T-helper 17 cell (primary cell): ENCODE results near the gene GREM1. TPM values are rescaled to one million over a fixed set of nuclear protein-coding genes. Genes with fewer than 3 reads are reported as not detected.

ENCODE experiments used
- ATAC-seq: fragments of 150-1000 bp; cut with Tn5 transposase; 2 replicates; pipeline ENCODE4 v1.10.0; 2021; ENCODE audit warnings: mild to moderate bottlenecking, moderate library complexity
- DNase-seq, 3 donors: peaks; one replicate each; pipeline versions ENCODE4 v3.0.0 to v3.0.0-alpha.2; 2020 to 2021
- H3K9me3 ChIP-seq: one replicate; pipeline ENCODE4 v1.7.0; 2013; ENCODE audit warnings: low read length, mild to moderate bottlenecking; ENCODE audit not compliant: control insufficient read depth, poor library complexity, severe bottlenecking
- H3K27ac Mint-ChIP-seq: one replicate; pipeline ENCODE4 v1.8.0; 2022; ENCODE audit warnings: mild to moderate bottlenecking, moderate library complexity, mixed read lengths
- H3K27me3 Mint-ChIP-seq: one replicate; pipeline ENCODE4 v1.8.0; 2022; ENCODE audit warnings: mixed read lengths
- H3K36me3 Mint-ChIP-seq: one replicate; pipeline ENCODE4 v1.8.0; 2022; ENCODE audit warnings: low read depth, mixed read lengths
- H3K4me1 Mint-ChIP-seq: one replicate; pipeline ENCODE4 v1.8.0; 2022; ENCODE audit warnings: mild to moderate bottlenecking, mixed read lengths
- H3K4me3 Mint-ChIP-seq: one replicate; pipeline ENCODE4 v1.8.0; 2022; ENCODE audit warnings: mild to moderate bottlenecking, moderate library complexity, mixed read lengths
- total RNA-seq, 4 donors: library from RNA in 2 of 4; stranded (reverse) in 2 of 4; gene quantifications; one replicate each; pipeline ENCODE4 v1.2.3 and lab custom pipeline; 2022 to 2026

The GREM1 gene
- total RNA-seq, 2 donors from 2014 or later: not detected

GRCh38 chr15:32683906-32684584 is 33.8 kb upstream of the GREM1 start:
- H3K4me1 Mint-ChIP-seq: peaks cover 2% of the 10 kb centered on the region
- H3K36me3 Mint-ChIP-seq: no peaks in the 10 kb centered on the region
- no peaks in the 10 kb centered on the region for H3K9me3 ChIP-seq
- no peak overlapping the region for H3K27ac Mint-ChIP-seq
- ATAC-seq (no peak), DNase-seq (no peak)
- no peaks in the 10 kb centered on the region for H3K27me3 Mint-ChIP-seq
- no peak overlapping the region for H3K4me3 Mint-ChIP-seq

- Mint-ChIP-seq H3K27ac (no peak overlapping the region), H3K4me1 (peaks cover 2% of the 10 kb centered on the region), H3K36me3 (no peaks in the 10 kb centered on the region), H3K27me3 (no peaks in the 10 kb centered on the region), H3K4me3 (no peak overlapping the region)
- no peak for ATAC-seq
- H3K9me3 ChIP-seq: no peaks in the 10 kb centered on the region
- no peak for DNase-seq
Measured at GRCh38 chr15:32685576-32685975, 32.2 kb upstream of the GREM1 start.

- DNase-seq: no peak
Measured at GRCh38 chr15:32687556-32687955, 30.2 kb upstream of the GREM1 start.

GRCh38 chr15:32688151-32688639 is 29.6 kb upstream of the GREM1 start:
- H3K27ac Mint-ChIP-seq: no peak overlapping the region
- no peak for DNase-seq
- no peak for ATAC-seq
- H3K4me1 Mint-ChIP-seq: peaks cover 2% of the 10 kb centered on the region
- H3K4me3 Mint-ChIP-seq: no peak overlapping the region
- peaks cover 8% of the 10 kb centered on the region for H3K27me3 Mint-ChIP-seq
- H3K9me3 ChIP-seq: no peaks in the 10 kb centered on the region
- H3K36me3 Mint-ChIP-seq: no peaks in the 10 kb centered on the region

More at GRCh38 chr15:32687556-32687955, 30.2 kb upstream of the GREM1 start:
- no peak overlapping the region for H3K4me3 Mint-ChIP-seq
- no peaks in the 10 kb centered on the region for H3K36me3 Mint-ChIP-seq
- no peak for ATAC-seq
- H3K27me3 Mint-ChIP-seq: peaks cover 8% of the 10 kb centered on the region
- H3K4me1 Mint-ChIP-seq: peaks cover 2% of the 10 kb centered on the region
- no peaks in the 10 kb centered on the region for H3K9me3 ChIP-seq
- no peak overlapping the region for H3K27ac Mint-ChIP-seq

- H3K4me3 Mint-ChIP-seq: no peak overlapping the region
- peaks cover 8% of the 10 kb centered on the region for H3K27me3 Mint-ChIP-seq
- H3K36me3 Mint-ChIP-seq: no peaks in the 10 kb centered on the region
- no peak overlapping the region for H3K27ac Mint-ChIP-seq
- no peak for DNase-seq
- no peaks in the 10 kb centered on the region for H3K4me1 Mint-ChIP-seq
- ATAC-seq: no peak
- no peaks in the 10 kb centered on the region for H3K9me3 ChIP-seq
Measured at GRCh38 chr15:32690941-32691688, 26.7 kb upstream of the GREM1 start.

- DNase-seq (no peak), ATAC-seq (no peak)
- no peak overlapping the region for H3K4me3 Mint-ChIP-seq
- H3K27me3 Mint-ChIP-seq: peaks cover 8% of the 10 kb centered on the region
- no peaks in the 10 kb centered on the region for H3K4me1 Mint-ChIP-seq
- H3K27ac Mint-ChIP-seq: no peak overlapping the region
- no peaks in the 10 kb centered on the region for H3K9me3 ChIP-seq
- H3K36me3 Mint-ChIP-seq: no peaks in the 10 kb centered on the region
Measured at GRCh38 chr15:32691689-32692038, 26.1 kb upstream of the GREM1 start.

GRCh38 chr15:32692286-32692685 is 25.5 kb upstream of the GREM1 start:
- H3K4me3 Mint-ChIP-seq: no peak overlapping the region
- no peaks in the 10 kb centered on the region for H3K4me1 Mint-ChIP-seq
- no peak overlapping the region for H3K27ac Mint-ChIP-seq
- ATAC-seq: no peak
- no peaks in the 10 kb centered on the region for H3K9me3 ChIP-seq
- no peaks in the 10 kb centered on the region for H3K36me3 Mint-ChIP-seq
- H3K27me3 Mint-ChIP-seq: peaks cover 8% of the 10 kb centered on the region
- DNase-seq: no peak

- no peak for DNase-seq
- H3K4me3 Mint-ChIP-seq: no peak overlapping the region
- peaks cover 17% of the 10 kb centered on the region for H3K27me3 Mint-ChIP-seq
- H3K27ac Mint-ChIP-seq: no peak overlapping the region
- no peaks in the 10 kb centered on the region for H3K4me1 Mint-ChIP-seq
- H3K36me3 Mint-ChIP-seq: no peaks in the 10 kb centered on the region
- no peaks in the 10 kb centered on the region for H3K9me3 ChIP-seq
- ATAC-seq: no peak
Measured at GRCh38 chr15:32694222-32694983, 23.4 kb upstream of the GREM1 start.

GRCh38 chr15:32698773-32699390 is 18.9 kb upstream of the GREM1 start:
- no peak overlapping the region for H3K4me3 Mint-ChIP-seq
- DNase-seq (no peak), ATAC-seq (no peak)
- no peak overlapping the region for H3K27ac Mint-ChIP-seq
- H3K27me3 Mint-ChIP-seq: peaks cover 42% of the 10 kb centered on the region
- H3K4me1 Mint-ChIP-seq: no peaks in the 10 kb centered on the region
- H3K9me3 ChIP-seq: no peaks in the 10 kb centered on the region
- H3K36me3 Mint-ChIP-seq: no peaks in the 10 kb centered on the region

GRCh38 chr15:32700501-32701150 is 17.2 kb upstream of the GREM1 start:
- no peaks in the 10 kb centered on the region for H3K36me3 Mint-ChIP-seq
- H3K4me1 Mint-ChIP-seq: no peaks in the 10 kb centered on the region
- no peak for DNase-seq
- H3K4me3 Mint-ChIP-seq: no peak overlapping the region
- no peaks in the 10 kb centered on the region for H3K9me3 ChIP-seq
- no peak for ATAC-seq
- peaks cover 54% of the 10 kb centered on the region for H3K27me3 Mint-ChIP-seq
- no peak overlapping the region for H3K27ac Mint-ChIP-seq

- no peaks in the 10 kb centered on the region for H3K36me3 Mint-ChIP-seq
- no peaks in the 10 kb centered on the region for H3K4me1 Mint-ChIP-seq
- no peak overlapping the region for H3K27ac Mint-ChIP-seq
- H3K4me3 Mint-ChIP-seq: no peak overlapping the region
- DNase-seq (no peak), ATAC-seq (no peak)
- no peaks in the 10 kb centered on the region for H3K9me3 ChIP-seq
- peaks cover 66% of the 10 kb centered on the region for H3K27me3 Mint-ChIP-seq
Measured at GRCh38 chr15:32701863-32702262, 15.9 kb upstream of the GREM1 start.

GRCh38 chr15:32704395-32704981 is 13.3 kb upstream of the GREM1 start:
- H3K36me3 Mint-ChIP-seq: peaks cover 2% of the 10 kb centered on the region
- no peak overlapping the region for H3K4me3 Mint-ChIP-seq
- H3K27ac Mint-ChIP-seq: no peak overlapping the region
- no peaks in the 10 kb centered on the region for H3K4me1 Mint-ChIP-seq
- no peaks in the 10 kb centered on the region for H3K9me3 ChIP-seq
- ATAC-seq (no peak), DNase-seq (no peak)
- peaks cover 83% of the 10 kb centered on the region for H3K27me3 Mint-ChIP-seq
